Measurements from ENCODE around the gene TRAPPC8.

DNA sequence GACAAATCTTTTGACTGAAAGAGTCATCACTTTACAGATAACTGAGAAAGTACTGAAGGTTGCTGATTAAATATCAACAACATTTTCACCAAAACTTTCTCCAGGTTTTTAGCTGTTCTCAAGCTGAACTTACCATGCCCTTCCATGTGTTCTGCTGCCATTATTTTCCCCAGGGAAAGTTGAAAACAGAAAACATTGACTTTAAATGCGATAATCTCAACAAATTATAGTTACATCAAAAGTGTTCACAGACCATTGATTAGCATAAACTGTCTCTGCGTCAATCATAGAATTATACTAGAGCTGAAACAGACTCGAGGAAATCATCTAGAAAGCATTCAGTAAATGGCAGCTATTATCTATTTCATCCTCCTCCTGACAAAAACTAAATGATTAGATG is 51.4 kb downstream of the TRAPPC8 start:
- TF ChIP-seq CTCF (IDR thresholded peaks at IDR 0.05; ENCODE audit: poor library complexity, severe bottlenecking), result no peak
- TF ChIP-seq EP300 (conservative IDR thresholded peaks at IDR 0.05; ENCODE audit: poor library complexity, severe bottlenecking), result peak; percentile 64
- TF ChIP-seq POLR2AphosphoS5 (IDR thresholded peaks at IDR 0.05), result peak; percentile 61

Measured in neural cell (in vitro differentiated cells).